ENCODE measurements around the gene TROAP.
A peak's percentile ranks its signal among the peaks of the same experiment; 100 is the strongest.

TROAP gene, protein sequence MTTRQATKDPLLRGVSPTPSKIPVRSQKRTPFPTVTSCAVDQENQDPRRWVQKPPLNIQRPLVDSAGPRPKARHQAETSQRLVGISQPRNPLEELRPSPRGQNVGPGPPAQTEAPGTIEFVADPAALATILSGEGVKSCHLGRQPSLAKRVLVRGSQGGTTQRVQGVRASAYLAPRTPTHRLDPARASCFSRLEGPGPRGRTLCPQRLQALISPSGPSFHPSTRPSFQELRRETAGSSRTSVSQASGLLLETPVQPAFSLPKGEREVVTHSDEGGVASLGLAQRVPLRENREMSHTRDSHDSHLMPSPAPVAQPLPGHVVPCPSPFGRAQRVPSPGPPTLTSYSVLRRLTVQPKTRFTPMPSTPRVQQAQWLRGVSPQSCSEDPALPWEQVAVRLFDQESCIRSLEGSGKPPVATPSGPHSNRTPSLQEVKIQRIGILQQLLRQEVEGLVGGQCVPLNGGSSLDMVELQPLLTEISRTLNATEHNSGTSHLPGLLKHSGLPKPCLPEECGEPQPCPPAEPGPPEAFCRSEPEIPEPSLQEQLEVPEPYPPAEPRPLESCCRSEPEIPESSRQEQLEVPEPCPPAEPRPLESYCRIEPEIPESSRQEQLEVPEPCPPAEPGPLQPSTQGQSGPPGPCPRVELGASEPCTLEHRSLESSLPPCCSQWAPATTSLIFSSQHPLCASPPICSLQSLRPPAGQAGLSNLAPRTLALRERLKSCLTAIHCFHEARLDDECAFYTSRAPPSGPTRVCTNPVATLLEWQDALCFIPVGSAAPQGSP

GRCh38 chr12:49322708-49323523 is at the start of gene TROAP:
TROAP (plus strand) TSS chr12:49323255; CDS start chr12:49323609, 354 bp downstream.
- DNase-seq (ENCODE audit: low read depth in 2 of 2): peak; percentile 98 to 99
- peak within 1 kb of the TSS; percentile 73 to 79 for H3K4me3 ChIP-seq (replicated peaks in 1 of 2; ENCODE audit: low read depth in 2 of 2, low read length in 2 of 2)
- TF ChIP-seq, protein P1, sequence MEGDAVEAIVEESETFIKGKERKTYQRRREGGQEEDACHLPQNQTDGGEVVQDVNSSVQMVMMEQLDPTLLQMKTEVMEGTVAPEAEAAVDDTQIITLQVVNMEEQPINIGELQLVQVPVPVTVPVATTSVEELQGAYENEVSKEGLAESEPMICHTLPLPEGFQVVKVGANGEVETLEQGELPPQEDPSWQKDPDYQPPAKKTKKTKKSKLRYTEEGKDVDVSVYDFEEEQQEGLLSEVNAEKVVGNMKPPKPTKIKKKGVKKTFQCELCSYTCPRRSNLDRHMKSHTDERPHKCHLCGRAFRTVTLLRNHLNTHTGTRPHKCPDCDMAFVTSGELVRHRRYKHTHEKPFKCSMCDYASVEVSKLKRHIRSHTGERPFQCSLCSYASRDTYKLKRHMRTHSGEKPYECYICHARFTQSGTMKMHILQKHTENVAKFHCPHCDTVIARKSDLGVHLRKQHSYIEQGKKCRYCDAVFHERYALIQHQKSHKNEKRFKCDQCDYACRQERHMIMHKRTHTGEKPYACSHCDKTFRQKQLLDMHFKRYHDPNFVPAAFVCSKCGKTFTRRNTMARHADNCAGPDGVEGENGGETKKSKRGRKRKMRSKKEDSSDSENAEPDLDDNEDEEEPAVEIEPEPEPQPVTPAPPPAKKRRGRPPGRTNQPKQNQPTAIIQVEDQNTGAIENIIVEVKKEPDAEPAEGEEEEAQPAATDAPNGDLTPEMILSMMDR (IDR thresholded peaks at IDR 0.05; ENCODE audit: low read depth, low read length): no peak

DNA sequence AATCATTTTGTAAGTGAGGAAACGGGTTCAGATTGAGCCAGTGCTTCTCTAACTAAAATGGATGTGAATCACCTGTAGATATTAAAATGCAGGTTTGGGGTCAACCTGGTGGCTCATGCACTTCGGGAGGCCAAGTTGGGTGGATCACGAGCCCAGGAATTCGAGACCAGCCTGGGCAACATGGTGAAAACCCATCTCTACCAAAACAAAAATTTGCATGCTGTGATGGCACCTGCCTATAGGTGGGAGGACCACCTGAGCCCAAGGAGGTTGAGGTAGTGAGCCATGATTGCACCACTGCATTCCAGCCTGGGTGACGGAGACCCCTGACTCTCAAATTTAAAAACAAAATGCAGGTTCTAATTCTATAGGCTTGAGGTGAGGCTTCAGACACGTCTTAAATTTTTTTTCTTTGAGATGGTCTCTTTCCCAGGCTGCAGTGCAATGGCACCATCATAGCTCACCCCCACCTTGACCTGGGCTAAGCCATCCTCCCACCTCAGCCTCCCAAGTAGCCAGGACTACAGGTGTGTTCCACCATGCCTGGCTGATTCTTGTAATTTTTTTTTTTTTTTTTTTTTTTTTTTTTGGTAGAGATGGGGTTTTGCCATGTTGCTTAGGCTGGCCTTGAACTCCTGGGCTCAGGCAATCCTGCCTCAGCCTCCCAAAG is 49.2 kb upstream of the TROAP start:
- H3K4me3 ChIP-seq (replicated peaks in 1 of 2; ENCODE audit: low read depth in 2 of 2, low read length in 2 of 2): no peak overlapping the region
- no peak for DNase-seq (ENCODE audit: low read depth in 2 of 2)
- TF ChIP-seq, protein P1 (IDR thresholded peaks at IDR 0.05; ENCODE audit: low read depth, low read length): no peak

GRCh38 chr12:49274396-49275069 is 48.5 kb upstream of the TROAP start:
- DNase-seq (ENCODE audit: low read depth in 2 of 2): no peak
- H3K4me3 ChIP-seq (replicated peaks in 1 of 2; ENCODE audit: low read depth in 2 of 2, low read length in 2 of 2): no peak overlapping the region
- TF ChIP-seq, protein P1 (IDR thresholded peaks at IDR 0.05; ENCODE audit: low read depth, low read length): no peak

GRCh38 chr12:49276304-49277290 is 46.5 kb upstream of the TROAP start:
- H3K4me3 ChIP-seq (replicated peaks in 1 of 2; ENCODE audit: low read depth in 2 of 2, low read length in 2 of 2): no peak overlapping the region
- TF ChIP-seq, protein P1 (IDR thresholded peaks at IDR 0.05; ENCODE audit: low read depth, low read length): no peak

DNA sequence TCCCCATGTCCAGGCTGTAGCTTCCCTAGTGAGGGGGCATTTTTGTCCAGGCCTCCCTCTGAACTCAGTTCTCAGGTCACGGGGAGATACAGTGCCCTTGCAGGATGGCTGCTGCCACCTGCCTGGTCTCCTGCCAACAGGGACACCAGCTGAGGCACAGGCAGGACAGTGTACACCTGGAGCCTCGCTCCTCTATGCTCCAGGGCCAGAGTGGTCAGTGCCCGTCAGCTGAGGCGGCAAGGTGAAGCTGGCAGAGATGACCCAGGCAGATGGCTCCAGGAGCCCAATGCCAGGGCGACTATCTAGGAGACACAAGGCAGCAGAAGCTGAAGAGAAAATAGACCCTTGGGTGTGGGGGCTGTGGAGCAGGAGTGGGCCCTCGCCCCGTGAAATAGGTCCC is 45.6 kb upstream of the TROAP start:
- no peak for DNase-seq (ENCODE audit: low read depth in 2 of 2)
- TF ChIP-seq, protein P1 (IDR thresholded peaks at IDR 0.05; ENCODE audit: low read depth, low read length): no peak
- no peak overlapping the region for H3K4me3 ChIP-seq (replicated peaks in 1 of 2; ENCODE audit: low read depth in 2 of 2, low read length in 2 of 2)

More at GRCh38 chr12:49276304-49277290, 46.5 kb upstream of the TROAP start:
- DNase-seq (ENCODE audit: low read depth in 2 of 2): no peak
